Heart right ventricle (tissue), 16 donors: Measurements from ENCODE around the gene RTEL1. TPM values are rescaled to one million over a fixed set of nuclear protein-coding genes. Genes with fewer than 3 reads are reported as not detected.

ENCODE experiments used
- ATAC-seq, 8 donors: fragments of 200-7000 bp; cut with Tn5 transposase; one replicate each; pipeline ENCODE4 v1.9.1; 2020; ENCODE audit warnings: mild to moderate bottlenecking in 8 of 8, moderate library complexity in 8 of 8, moderate number of reproducible peaks in 1 of 8
- DNase-seq, 2 donors: peaks; one replicate each; pipeline ENCODE4 v3.0.0-alpha.2; 2020
- H3K27ac ChIP-seq, 10 donors: fragments of 200-600 bp; sonication (generic) in 2 of 10; one replicate each; pipeline versions ENCODE4 v1.5.0 to v1.8.0; 2020 to 2022; ENCODE audit warnings: mild to moderate bottlenecking in 3 of 10
- H3K27me3 ChIP-seq, 7 donors: fragments of 200-600 bp; one replicate each; pipeline ENCODE4 v1.8.0; 2021 to 2022; ENCODE audit warnings: mild to moderate bottlenecking in 2 of 7
- H3K36me3 ChIP-seq, 9 donors: fragments of 200-600 bp; sonication (generic) in 1 of 9; one replicate each; pipeline versions ENCODE4 v1.5.0 to v1.8.0; 2020 to 2022; ENCODE audit warnings: mild to moderate bottlenecking in 2 of 9
- H3K4me1 ChIP-seq, 9 donors: fragments of 200-600 bp; sonication (generic) in 1 of 9; one replicate each; pipeline versions ENCODE4 v1.5.0 to v1.8.0; 2020 to 2022; ENCODE audit warnings: mild to moderate bottlenecking in 4 of 9
- H3K4me3 ChIP-seq, 10 donors: fragments of 200-600 bp; sonication (generic) in 2 of 10; one replicate each; pipeline versions ENCODE4 v1.5.0 to v1.8.0; 2020 to 2022; ENCODE audit warnings: mild to moderate bottlenecking in 7 of 10, moderate library complexity in 2 of 10
- H3K9me3 ChIP-seq, 11 donors: fragments of 200-600 bp in 10 of 11; sonication (generic) in 2 of 11; one replicate each; pipeline versions ENCODE4 v1.5.0 to v1.8.0; 2013 to 2022; ENCODE audit warnings: mild to moderate bottlenecking in 2 of 11, control low read depth in 1 of 11, moderate library complexity in 1 of 11
- WGBS, 2 donors: extraction: QIAGEN DNeasy Blood & Tissue Kit; methylation state at CpG; one replicate each; pipeline ENCODE4 v1.1.7; 2013; ENCODE audit warnings: inconsistent platforms in 1 of 2; 5-methylcytosine and 5-hydroxymethylcytosine counted together
- intact Hi-C, 10 donors: fragments of 100-400 bp; cut with DNase I; formaldehyde crosslinking; loops; one replicate each; pipeline versions ENCODE4 v1.11.1 to v1.14.2; 2022
- polyA plus RNA-seq, 2 donors: library from polyadenylated mRNA; stranded (reverse); fragments of 200-250 nt; gene quantifications; one replicate each; pipeline ENCODE4 v1.2.3, GENCODE V29; 2013
- total RNA-seq, 10 donors: library from RNA; stranded (reverse); fragmentation: NEBNext Ultra II Directional in 3 of 10; extraction: Animal tissue kit (Norgen Biotek cat#: 25700) in 3 of 10; gene quantifications; one replicate each; pipeline versions ENCODE4 v1.2.1 to v1.2.4, GENCODE V29; 2021 to 2023
- TF ChIP-seq, protein P1 (sequence below), 9 donors: fragments of 200-600 bp; sonication (generic) in 2 of 9; IDR thresholded peaks; one replicate each; pipeline versions ENCODE4 v1.5.0 to v1.8.0; 2021 to 2022; ENCODE audit warnings: antibody characterized with exemption in 9 of 9, mild to moderate bottlenecking in 5 of 9, moderate library complexity in 1 of 9
- donor health status: Arrhythmogenic right ventricular cardiomyopathy.
- donor health status: ischemic (EF 13 %, LVEDD 7.1; RV severe dilation, severe dysfunction).
- donor health status: healthy with polysubstance abuse.
- donor health status: DM: no; HTN: yes; CAD: no.
- donor health status: DM: no; HTN: no; CAD: no.
- donor health status: ischemic (EF 25% LVEDD 6.9; RV normal size, moderate dysfunction).
- donor health status: ischemic (EF 25% LVEDD 5.7; RV mildly dilated, moderate dysfunction).
- donor health status: healthy.
- donor health status: DM: yes; HTN: yes; CAD: no.
- donor health status: Ischemic cardiomyopathy.
- donor health status: ischemic (EF 35%, LVEDD 5.7; RV mildly dilated, moderate dysfunction).
- donor health status: nonischemic (EF 11% LVEDD 7.7; RV severe dilation, severe dysfunction).
- donor health status: DM: yes; HTN: yes; CAD: no.
- donor health status: PGD.
- donor health status: ischemic (EF 29% LVEDD 5.4; RV normal size, mild dysfunction).
- donor health status: nonischemic (EF 23%, LVEDD 6.1; RV moderate dilation, normal function).

Gene RTEL1
- total and polyA plus RNA-seq, 12 donors: 5.3 to 18.8 (median 10.3) TPM

DNA sequence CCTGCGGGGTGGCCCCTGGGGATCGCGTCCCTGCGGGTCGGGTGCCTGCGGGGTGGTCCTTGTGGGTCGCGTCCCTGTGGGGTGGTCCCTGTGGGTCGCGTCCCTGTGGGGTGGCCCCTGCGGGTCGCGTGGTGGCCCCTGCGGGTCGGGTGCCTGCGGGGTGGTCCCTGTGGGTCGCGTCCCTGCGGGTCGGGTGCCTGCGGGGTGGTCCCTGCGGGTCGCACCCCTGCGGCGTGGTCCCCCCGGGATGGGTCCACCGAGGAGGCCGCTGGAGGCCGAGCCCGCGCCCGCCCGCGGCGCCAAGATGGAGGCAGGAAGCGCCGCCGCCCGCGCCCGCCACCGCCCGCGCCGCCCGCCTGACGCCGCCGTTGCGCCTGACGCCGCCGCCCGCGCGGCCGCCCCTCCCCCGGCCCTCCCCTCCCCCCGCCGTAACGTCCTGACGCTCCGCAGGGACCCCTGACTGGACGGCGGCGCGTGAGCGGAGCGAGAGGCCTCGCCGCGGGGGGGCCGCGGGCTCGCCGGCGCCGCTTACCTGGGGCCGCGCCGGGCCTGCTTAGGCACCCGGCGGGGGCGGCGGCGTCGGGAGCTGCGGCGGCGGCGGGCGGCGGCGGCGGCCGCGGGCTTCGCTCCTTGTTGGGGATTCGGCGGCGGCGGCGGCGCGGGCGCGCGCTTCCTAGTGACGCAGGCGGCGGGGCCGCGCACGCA lies 31.5 kb upstream of the RTEL1 start, which contains the start of gene GMEB2:
GMEB2 (minus strand) TSS at position 678 of the 705 bp plus-strand sequence. CDS start 7,704 bp downstream, outside the sequence.
- Histone ChIP-seq H3K4me3 (peak within 1 kb of the TSS; percentile 65 to 99 (median 92)), H3K27ac (peak within 1 kb of the TSS; percentile 90 to 99 (median 97)), H3K9me3 (no peaks in the 10 kb centered on the region), H3K27me3 (no peaks in the 10 kb centered on the region), H3K4me1 (peaks cover 0 to 33% (median 24%) of the 10 kb centered on the region in 9 donors), H3K36me3 (no peaks in the 10 kb centered on the region)
- peak in 7 of 8 donors; percentile 7 to 59 (median 38) for ATAC-seq
- TF ChIP-seq, protein P1, sequence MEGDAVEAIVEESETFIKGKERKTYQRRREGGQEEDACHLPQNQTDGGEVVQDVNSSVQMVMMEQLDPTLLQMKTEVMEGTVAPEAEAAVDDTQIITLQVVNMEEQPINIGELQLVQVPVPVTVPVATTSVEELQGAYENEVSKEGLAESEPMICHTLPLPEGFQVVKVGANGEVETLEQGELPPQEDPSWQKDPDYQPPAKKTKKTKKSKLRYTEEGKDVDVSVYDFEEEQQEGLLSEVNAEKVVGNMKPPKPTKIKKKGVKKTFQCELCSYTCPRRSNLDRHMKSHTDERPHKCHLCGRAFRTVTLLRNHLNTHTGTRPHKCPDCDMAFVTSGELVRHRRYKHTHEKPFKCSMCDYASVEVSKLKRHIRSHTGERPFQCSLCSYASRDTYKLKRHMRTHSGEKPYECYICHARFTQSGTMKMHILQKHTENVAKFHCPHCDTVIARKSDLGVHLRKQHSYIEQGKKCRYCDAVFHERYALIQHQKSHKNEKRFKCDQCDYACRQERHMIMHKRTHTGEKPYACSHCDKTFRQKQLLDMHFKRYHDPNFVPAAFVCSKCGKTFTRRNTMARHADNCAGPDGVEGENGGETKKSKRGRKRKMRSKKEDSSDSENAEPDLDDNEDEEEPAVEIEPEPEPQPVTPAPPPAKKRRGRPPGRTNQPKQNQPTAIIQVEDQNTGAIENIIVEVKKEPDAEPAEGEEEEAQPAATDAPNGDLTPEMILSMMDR (IDR thresholded peaks at IDR 0.05): no peak
- 0 to 1% methylated on average over 46 to 106 of the region's 114 CpGs for WGBS, 2 donors
- intact Hi-C loops: loop anchor here in 5 of 10 donors (1.0 to 10.0 kb wide), 4 partner anchors 32 to 238 kb away; partner anchors contain the start of genes ABHD16B (in 2 of the 5), HELZ2 (in 2 of the 5), RTEL1 (in 2 of the 5) and TPD52L2 (in 2 of the 5)
- DNase-seq: peak; percentile 78 to 82

DNA sequence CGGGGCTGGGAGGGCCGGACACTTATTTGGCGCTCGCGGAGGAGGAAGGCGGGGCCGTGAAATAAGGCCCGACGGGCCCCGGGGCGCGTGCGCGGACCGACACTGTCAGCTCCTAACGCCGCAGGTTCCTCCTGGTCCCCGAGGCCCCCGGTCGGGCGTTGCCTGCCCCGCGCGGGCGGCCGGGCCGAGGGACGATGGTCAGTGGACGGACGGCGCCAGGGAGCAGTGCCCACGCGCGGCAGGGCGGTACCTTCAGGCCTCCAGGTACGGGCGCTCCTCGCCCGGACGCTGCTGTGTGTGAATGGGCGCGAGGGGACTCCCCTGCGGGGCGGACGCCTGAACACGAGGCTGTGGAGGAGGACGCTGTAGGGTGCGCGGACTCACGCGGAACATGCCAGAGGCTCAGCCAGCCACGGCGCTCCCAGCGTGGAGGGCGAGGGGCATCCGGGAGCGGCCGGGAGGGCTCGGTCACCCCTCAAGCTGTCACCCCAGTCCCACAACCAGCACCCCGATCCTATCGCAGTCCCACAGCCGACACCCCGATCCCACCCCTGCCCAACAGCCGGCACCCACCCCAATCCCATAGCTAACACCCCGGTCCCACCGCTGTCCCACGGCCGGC lies 30.9 kb upstream of the RTEL1 start:
- DNase-seq (peak; percentile 94 to 95), ATAC-seq (peak; percentile 90 to 94 (median 92))
- intact Hi-C loops: loop anchor here in 5 of 10 donors (1.0 to 10.0 kb wide), 4 partner anchors 31 to 238 kb away; partner anchors contain the start of genes ABHD16B (in 2 of the 5), HELZ2 (in 2 of the 5), RTEL1 (in 2 of the 5) and TPD52L2 (in 2 of the 5)
- H3K27ac ChIP-seq: peak overlapping the region; percentile 90 to 99 (median 97)
- peaks cover 0 to 33% (median 24%) of the 10 kb centered on the region in 9 donors for H3K4me1 ChIP-seq
- TF ChIP-seq, protein P1 (IDR thresholded peaks at IDR 0.05): no peak
- WGBS, 2 donors: 0% methylated on average over 58 to 68 of the region's 68 CpGs
- no peaks in the 10 kb centered on the region for H3K9me3 ChIP-seq
- peak overlapping the region; percentile 65 to 99 (median 92) for H3K4me3 ChIP-seq
- no peaks in the 10 kb centered on the region for H3K36me3 ChIP-seq
- H3K27me3 ChIP-seq: no peaks in the 10 kb centered on the region

DNA sequence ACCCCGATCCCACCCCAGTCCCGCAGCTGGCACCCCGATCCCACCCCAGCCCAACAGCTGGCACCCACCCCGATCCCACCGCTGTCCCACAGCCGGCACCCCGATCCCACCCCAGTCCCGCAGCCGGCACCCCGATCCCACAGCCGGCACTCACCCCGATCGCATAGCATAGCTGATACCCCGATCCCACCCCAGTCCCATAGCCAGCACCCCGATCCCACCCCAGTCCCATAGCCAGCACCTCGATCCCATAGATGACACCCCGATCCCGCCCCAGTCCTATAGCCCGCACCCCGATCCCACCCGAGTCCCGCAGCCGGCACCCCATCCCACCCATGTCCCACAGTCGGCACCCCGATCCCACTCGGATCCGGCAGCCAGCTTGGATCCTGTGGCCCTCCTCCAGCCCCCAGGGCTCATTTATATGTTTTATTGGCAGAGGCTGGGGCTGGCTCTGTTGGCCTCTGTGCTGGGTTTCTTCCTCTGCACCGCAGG lies 30.3 kb upstream of the RTEL1 start:
- peak in 7 of 8 donors; percentile 1 to 36 (median 20) for ATAC-seq
- TF ChIP-seq, protein P1 (IDR thresholded peaks at IDR 0.05): no peak
- H3K27ac ChIP-seq: peak overlapping the region in 9 of 10 donors; percentile 90 to 99 (median 97)
- DNase-seq: no peak
- 10 to 16% methylated on average over 21 to 28 of the region's 28 CpGs for WGBS, 2 donors
- peak overlapping the region; percentile 65 to 99 (median 92) for H3K4me3 ChIP-seq
- no peaks in the 10 kb centered on the region for H3K36me3 ChIP-seq
- intact Hi-C loops: loop anchor here in 5 of 10 donors (1.0 to 10.0 kb wide), 4 partner anchors 31 to 237 kb away; partner anchors contain the start of genes ABHD16B (in 2 of the 5), HELZ2 (in 2 of the 5), RTEL1 (in 2 of the 5) and TPD52L2 (in 2 of the 5)
- H3K9me3 ChIP-seq: no peaks in the 10 kb centered on the region
- H3K4me1 ChIP-seq: peaks cover 0 to 33% (median 24%) of the 10 kb centered on the region in 9 donors
- no peaks in the 10 kb centered on the region for H3K27me3 ChIP-seq
